B cell (primary cell): Measurements from ENCODE around the gene KNG1.

Experiments
- EZH2 ChIP-seq: IDR thresholded peaks from 2 replicates; pipeline ENCODE4 v1.6.1; 2012; ENCODE audit warnings: borderline replicate concordance, low read depth, mild to moderate bottlenecking, moderate library complexity, low read length; ENCODE audit not compliant: insufficient read depth, poor library complexity, severe bottlenecking
- TF ChIP-seq, protein P1 (sequence below): fragments of 200-600 bp; IDR thresholded peaks from one replicate; pipeline ENCODE4 v1.8.0; 2022; ENCODE audit warnings: antibody characterized with exemption, mild to moderate bottlenecking

DNA sequence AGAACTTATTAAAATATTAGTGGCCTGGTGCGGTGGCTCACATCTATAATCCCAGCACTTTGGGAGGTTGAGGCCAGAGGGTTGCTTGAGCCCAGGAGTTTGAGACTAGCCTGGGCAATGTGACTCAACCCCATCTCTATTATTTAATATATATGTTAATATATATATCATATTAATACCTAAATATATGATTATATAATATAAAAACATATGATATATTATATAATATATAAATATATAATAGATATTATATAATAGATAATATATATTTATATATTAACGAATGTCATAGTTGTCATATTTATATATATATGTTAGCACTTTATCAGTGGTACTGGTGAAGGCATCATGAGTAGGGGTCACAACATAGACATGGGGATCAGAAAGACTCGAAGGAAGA lies 46.1 kb upstream of the KNG1 start:
- TF ChIP-seq, protein P1, sequence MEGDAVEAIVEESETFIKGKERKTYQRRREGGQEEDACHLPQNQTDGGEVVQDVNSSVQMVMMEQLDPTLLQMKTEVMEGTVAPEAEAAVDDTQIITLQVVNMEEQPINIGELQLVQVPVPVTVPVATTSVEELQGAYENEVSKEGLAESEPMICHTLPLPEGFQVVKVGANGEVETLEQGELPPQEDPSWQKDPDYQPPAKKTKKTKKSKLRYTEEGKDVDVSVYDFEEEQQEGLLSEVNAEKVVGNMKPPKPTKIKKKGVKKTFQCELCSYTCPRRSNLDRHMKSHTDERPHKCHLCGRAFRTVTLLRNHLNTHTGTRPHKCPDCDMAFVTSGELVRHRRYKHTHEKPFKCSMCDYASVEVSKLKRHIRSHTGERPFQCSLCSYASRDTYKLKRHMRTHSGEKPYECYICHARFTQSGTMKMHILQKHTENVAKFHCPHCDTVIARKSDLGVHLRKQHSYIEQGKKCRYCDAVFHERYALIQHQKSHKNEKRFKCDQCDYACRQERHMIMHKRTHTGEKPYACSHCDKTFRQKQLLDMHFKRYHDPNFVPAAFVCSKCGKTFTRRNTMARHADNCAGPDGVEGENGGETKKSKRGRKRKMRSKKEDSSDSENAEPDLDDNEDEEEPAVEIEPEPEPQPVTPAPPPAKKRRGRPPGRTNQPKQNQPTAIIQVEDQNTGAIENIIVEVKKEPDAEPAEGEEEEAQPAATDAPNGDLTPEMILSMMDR, result no peak
- TF ChIP-seq EZH2, result no peak
